HepG2 (cell line): ENCODE results near the gene CBLN3. TPM values are rescaled to one million over a fixed set of nuclear protein-coding genes. Genes with fewer than 3 reads are reported as not detected.

Source experiments
- BORCS8-MEF2B ChIP-seq: sonication (generic); formaldehyde crosslinking; IDR thresholded peaks from 2 replicates; pipeline ENCODE4 v1.8.0; 2022; ENCODE audit warnings: mild to moderate bottlenecking, missing genetic modification reagents
- FOXP1 ChIP-seq, 2 experiments: fragments of 450-650 bp in 1 of 2; IDR thresholded peaks; 2 replicates each; pipeline ENCODE4 v1.6.1; 2017 to 2018; ENCODE audit warnings: antibody characterized with exemption in 1 of 2
- HIVEP1 ChIP-seq: sonication (generic); formaldehyde crosslinking; IDR thresholded peaks from 2 replicates; pipeline ENCODE4 v1.4.0; 2020; ENCODE audit warnings: mild to moderate bottlenecking, missing genetic modification reagents
- IKZF1 ChIP-seq: fragments of 450-650 bp; IDR thresholded peaks from 2 replicates; pipeline ENCODE4 v1.7.1; 2016
- KLF13 ChIP-seq: sonication (generic); formaldehyde crosslinking; IDR thresholded peaks from 2 replicates; pipeline ENCODE4 v1.4.0; 2020; ENCODE audit warnings: mild to moderate bottlenecking, missing genetic modification reagents
- PRPF4 ChIP-seq: fragments of 200-400 bp; formaldehyde crosslinking; IDR thresholded peaks from 2 replicates; pipeline ENCODE4 v1.6.1; 2016; ENCODE audit warnings: low read length, low read depth; ENCODE audit not compliant: poor library complexity, severe bottlenecking
- RBM39 ChIP-seq: fragments of 200-400 bp; formaldehyde crosslinking; IDR thresholded peaks from one replicate; pipeline ENCODE4 v1.6.1; 2018; ENCODE audit warnings: antibody characterized with exemption, mild to moderate bottlenecking, low read depth, low read length; ENCODE audit not compliant: poor library complexity, severe bottlenecking
- SIN3B ChIP-seq: fragments of 150-350 bp; IDR thresholded peaks from 2 replicates; pipeline ENCODE4 v1.6.1; 2014; ENCODE audit warnings: low read length
- SRSF9 ChIP-seq: fragments of 200-400 bp; formaldehyde crosslinking; IDR thresholded peaks from 2 replicates; pipeline ENCODE4 v1.6.1; 2018; ENCODE audit warnings: borderline replicate concordance, mild to moderate bottlenecking, low read depth, low read length; ENCODE audit not compliant: insufficient read depth, poor library complexity, severe bottlenecking
- STAT5B ChIP-seq: sonication (generic); formaldehyde crosslinking; IDR thresholded peaks from 2 replicates; pipeline ENCODE4 v1.4.0; 2020; ENCODE audit warnings: missing genetic modification reagents
- ZBTB38 ChIP-seq: sonication (generic); formaldehyde crosslinking; IDR thresholded peaks from 2 replicates; pipeline ENCODE4 v1.5.1; 2020; ENCODE audit warnings: mild to moderate bottlenecking, missing genetic modification reagents
- ZNF557 ChIP-seq: sonication (generic); formaldehyde crosslinking; IDR thresholded peaks from 2 replicates; pipeline ENCODE4 v1.4.0; 2020; ENCODE audit warnings: missing genetic modification reagents
- ZNF879 ChIP-seq: sonication (generic); formaldehyde crosslinking; IDR thresholded peaks from 2 replicates; pipeline ENCODE4 v1.8.1; 2023; ENCODE audit warnings: missing genetic modification reagents
- polyA plus RNA-seq, 8 experiments: library from polyadenylated mRNA; depleted of rRNA in 3 of 8; stranded (reverse) in 7 of 8; unstranded in 1 of 8; fragments of >200 nt; fragmentation: Illumina TruSeq in 4 of 8; extraction: Trizol in 4 of 8; gene quantifications; 2 replicates each; pipeline versions ENCODE4 v1.2.1 to v1.2.3, GENCODE V29; 2011 to 2016; ENCODE audit warnings: low read depth in 4 of 8, missing spikeins in 1 of 8, mixed read lengths in 1 of 8; ENCODE audit not compliant: insufficient read depth in 1 of 8
- total RNA-seq, 5 experiments: library from RNA; depleted of rRNA; stranded (reverse); fragments of >200 nt; fragmentation: Illumina TruSeq; extraction: Trizol; gene quantifications; 2 replicates each; pipeline ENCODE4 v1.2.3, GENCODE V29; 2016; ENCODE audit warnings: low read depth in 1 of 5
- TF ChIP-seq, protein P1 (sequence below): sonication (generic); formaldehyde crosslinking; IDR thresholded peaks from 2 replicates; pipeline ENCODE4 v1.5.1; 2020; ENCODE audit warnings: missing genetic modification reagents, mild to moderate bottlenecking, borderline replicate concordance
- TF ChIP-seq, protein P2 (sequence below): IDR thresholded peaks from 2 replicates; pipeline ENCODE4 v1.6.1; 2016; ENCODE audit warnings: control low read depth
- TF ChIP-seq, protein P3 (sequence below): sonication (generic); formaldehyde crosslinking; IDR thresholded peaks from 2 replicates; pipeline ENCODE4 v1.4.0; 2020; ENCODE audit warnings: missing genetic modification reagents
- TF ChIP-seq, protein P4 (sequence below): sonication (generic); formaldehyde crosslinking; IDR thresholded peaks from 2 replicates; pipeline ENCODE4 v1.9.0; 2022; ENCODE audit warnings: low read depth, missing genetic modification reagents
- TF ChIP-seq, protein P5 (sequence below): sonication (generic); formaldehyde crosslinking; IDR thresholded peaks from 2 replicates; pipeline ENCODE4 v1.4.0; 2020; ENCODE audit warnings: missing genetic modification reagents, mild to moderate bottlenecking, borderline replicate concordance

Gene CBLN3
- total and polyA plus RNA-seq, 2 of the 13 experiments (the other 11 are each of a cell fraction or from before 2014, with no cell fraction given), result 0.66 to 0.98 TPM

DNA sequence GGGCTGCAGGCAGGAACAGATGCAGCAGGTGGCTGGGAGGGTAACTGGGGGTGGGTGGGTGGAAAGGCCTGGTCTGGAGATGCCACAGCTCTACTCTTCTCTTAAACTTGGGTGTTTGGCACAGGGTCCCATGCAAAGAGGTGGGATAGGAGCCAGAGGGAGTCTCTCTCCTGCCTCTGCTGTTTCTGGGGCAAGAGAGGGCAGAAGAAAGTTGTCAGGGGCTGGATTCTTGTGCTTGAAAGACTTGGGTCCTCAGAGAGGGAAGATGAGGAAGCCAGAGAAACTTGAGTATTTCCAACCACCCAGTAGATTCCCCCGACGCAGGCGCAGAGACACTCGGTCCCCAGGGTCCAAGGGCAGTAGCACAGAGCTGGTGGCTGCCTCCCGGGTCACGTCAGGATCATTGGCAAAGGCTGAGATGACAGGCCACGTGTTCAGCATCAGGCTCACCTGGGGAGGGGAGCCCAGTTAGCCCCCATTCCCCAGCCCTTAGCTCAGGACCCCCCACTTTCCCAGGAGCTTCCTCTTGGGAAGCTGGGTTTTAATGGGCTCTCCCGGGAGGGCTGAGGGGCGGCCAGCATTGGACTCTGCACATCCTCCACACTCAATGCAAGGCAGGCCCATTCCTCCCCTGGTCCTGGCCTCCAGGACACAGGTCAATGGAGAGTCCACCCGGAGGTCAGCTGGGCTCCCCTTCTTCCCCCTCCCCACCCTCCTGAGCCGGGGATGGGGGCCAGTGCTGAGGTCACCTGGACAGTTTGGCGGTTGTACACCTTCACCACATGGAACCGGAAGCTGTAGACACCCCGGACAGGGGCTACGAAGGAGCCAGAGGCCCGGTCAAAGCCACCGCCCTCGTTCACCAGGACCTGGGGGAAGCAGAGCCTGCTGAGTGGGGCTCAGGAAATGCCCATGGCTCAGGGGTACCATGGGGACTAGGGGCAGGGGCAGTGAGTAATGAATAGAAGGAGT, 1.6 kb downstream of the CBLN3 start (continued):
- no peak for TF ChIP-seq SRSF9
- no peak for TF ChIP-seq PRPF4
- no peak for TF ChIP-seq ZNF879 (CRISPR knock-in tag)
- TF ChIP-seq, protein P1, sequence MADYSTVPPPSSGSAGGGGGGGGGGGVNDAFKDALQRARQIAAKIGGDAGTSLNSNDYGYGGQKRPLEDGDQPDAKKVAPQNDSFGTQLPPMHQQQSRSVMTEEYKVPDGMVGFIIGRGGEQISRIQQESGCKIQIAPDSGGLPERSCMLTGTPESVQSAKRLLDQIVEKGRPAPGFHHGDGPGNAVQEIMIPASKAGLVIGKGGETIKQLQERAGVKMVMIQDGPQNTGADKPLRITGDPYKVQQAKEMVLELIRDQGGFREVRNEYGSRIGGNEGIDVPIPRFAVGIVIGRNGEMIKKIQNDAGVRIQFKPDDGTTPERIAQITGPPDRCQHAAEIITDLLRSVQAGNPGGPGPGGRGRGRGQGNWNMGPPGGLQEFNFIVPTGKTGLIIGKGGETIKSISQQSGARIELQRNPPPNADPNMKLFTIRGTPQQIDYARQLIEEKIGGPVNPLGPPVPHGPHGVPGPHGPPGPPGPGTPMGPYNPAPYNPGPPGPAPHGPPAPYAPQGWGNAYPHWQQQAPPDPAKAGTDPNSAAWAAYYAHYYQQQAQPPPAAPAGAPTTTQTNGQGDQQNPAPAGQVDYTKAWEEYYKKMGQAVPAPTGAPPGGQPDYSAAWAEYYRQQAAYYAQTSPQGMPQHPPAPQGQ (CRISPR knock-in tag), result no peak
- peak; percentile 19; the same call in 1 of the 2 replicates for TF ChIP-seq STAT5B
- TF ChIP-seq, protein P2, sequence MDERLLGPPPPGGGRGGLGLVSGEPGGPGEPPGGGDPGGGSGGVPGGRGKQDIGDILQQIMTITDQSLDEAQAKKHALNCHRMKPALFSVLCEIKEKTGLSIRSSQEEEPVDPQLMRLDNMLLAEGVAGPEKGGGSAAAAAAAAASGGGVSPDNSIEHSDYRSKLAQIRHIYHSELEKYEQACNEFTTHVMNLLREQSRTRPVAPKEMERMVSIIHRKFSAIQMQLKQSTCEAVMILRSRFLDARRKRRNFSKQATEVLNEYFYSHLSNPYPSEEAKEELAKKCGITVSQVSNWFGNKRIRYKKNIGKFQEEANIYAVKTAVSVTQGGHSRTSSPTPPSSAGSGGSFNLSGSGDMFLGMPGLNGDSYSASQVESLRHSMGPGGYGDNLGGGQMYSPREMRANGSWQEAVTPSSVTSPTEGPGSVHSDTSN (CRISPR knock-in tag), result no peak
- TF ChIP-seq, protein P3, sequence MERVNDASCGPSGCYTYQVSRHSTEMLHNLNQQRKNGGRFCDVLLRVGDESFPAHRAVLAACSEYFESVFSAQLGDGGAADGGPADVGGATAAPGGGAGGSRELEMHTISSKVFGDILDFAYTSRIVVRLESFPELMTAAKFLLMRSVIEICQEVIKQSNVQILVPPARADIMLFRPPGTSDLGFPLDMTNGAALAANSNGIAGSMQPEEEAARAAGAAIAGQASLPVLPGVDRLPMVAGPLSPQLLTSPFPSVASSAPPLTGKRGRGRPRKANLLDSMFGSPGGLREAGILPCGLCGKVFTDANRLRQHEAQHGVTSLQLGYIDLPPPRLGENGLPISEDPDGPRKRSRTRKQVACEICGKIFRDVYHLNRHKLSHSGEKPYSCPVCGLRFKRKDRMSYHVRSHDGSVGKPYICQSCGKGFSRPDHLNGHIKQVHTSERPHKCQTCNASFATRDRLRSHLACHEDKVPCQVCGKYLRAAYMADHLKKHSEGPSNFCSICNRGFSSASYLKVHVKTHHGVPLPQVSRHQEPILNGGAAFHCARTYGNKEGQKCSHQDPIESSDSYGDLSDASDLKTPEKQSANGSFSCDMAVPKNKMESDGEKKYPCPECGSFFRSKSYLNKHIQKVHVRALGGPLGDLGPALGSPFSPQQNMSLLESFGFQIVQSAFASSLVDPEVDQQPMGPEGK (CRISPR knock-in tag), result peak; percentile 70; the same call in 1 of the 2 replicates
- no peak for TF ChIP-seq IKZF1
- TF ChIP-seq, protein P4, sequence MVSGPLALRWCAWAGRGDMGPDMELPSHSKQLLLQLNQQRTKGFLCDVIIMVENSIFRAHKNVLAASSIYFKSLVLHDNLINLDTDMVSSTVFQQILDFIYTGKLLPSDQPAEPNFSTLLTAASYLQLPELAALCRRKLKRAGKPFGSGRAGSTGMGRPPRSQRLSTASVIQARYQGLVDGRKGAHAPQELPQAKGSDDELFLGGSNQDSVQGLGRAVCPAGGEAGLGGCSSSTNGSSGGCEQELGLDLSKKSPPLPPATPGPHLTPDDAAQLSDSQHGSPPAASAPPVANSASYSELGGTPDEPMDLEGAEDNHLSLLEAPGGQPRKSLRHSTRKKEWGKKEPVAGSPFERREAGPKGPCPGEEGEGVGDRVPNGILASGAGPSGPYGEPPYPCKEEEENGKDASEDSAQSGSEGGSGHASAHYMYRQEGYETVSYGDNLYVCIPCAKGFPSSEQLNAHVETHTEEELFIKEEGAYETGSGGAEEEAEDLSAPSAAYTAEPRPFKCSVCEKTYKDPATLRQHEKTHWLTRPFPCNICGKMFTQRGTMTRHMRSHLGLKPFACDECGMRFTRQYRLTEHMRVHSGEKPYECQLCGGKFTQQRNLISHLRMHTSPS, result no peak
- peak; percentile 79; the same call in 1 of the 2 replicates for TF ChIP-seq ZBTB38
- TF ChIP-seq, protein P5, sequence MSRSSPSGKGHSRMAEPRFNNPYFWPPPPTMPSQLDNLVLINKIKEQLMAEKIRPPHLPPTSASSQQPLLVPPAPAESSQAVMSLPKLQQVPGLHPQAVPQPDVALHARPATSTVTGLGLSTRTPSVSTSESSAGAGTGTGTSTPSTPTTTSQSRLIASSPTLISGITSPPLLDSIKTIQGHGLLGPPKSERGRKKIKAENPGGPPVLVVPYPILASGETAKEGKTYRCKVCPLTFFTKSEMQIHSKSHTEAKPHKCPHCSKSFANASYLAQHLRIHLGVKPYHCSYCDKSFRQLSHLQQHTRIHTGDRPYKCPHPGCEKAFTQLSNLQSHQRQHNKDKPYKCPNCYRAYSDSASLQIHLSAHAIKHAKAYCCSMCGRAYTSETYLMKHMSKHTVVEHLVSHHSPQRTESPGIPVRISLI (CRISPR knock-in tag), result no peak
- 0 out of 2 replicates have a peak, but pooled peaks have one; percentile 56 for TF ChIP-seq KLF13 (CRISPR knock-in tag)
- TF ChIP-seq HIVEP1, result no peak
- TF ChIP-seq BORCS8-MEF2B (CRISPR knock-in tag), result peak; percentile 80
- TF ChIP-seq SIN3B, result no peak
- TF ChIP-seq RBM39, result peak; percentile 5
- TF ChIP-seq ZNF557 (CRISPR knock-in tag), result no peak
- no peak for TF ChIP-seq FOXP1 (IDR thresholded peaks at IDR 0.05)
- no peak for TF ChIP-seq FOXP1 (CRISPR knock-in tag; IDR thresholded peaks at IDR 0.05)
